ENCODE data around the gene PAPOLA. TPM values are rescaled to one million over a fixed set of nuclear protein-coding genes. Genes with fewer than 3 reads are reported as not detected.
A peak's percentile ranks its signal among the peaks of the same experiment; 100 is the strongest.

PAPOLA gene
- total and polyA plus RNA-seq, 2 of the 4 experiments (the other 2 are of a cell fraction): 73.8 to 128 TPM

DNA sequence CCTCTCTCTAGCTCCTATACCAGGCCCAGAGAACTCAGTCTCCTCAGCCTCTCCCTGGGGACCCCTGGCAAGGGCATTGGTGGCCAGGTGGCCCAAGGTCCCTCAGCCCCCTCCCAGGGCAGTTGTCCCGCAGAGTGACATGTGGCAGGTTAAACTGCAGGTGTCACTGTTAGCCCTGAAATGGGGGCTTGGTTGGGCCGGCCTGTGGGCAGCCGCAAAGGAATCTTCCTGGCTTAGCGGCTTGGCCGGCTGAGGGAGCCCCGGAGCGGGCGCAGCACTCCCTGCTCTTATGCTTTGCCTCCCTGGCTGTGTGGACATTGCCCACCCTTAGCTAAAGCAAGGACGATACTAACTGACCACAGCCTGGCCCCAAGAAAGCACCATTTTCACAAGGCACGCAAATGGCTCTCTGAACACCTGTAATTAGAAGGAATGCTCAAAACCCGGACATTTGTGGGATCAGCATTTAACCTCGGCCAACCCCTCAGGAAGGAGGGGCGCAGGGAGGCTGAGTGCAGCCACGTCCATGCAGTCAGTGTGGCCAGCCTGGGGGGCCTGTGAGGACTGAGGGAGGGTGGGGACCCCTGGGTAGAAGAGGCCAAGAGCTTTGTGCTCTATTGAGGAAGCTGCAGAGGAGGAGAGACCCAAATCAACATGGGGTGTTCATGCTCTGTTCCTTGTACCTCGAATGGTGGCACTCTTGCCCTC is 82.2 kb downstream of the PAPOLA start:
- Histone ChIP-seq H2AK5ac (ENCODE audit: low read depth, low read length) (no peak overlapping the region), H2AK9ac (replicated peaks; ENCODE audit: low read depth, low read length, poor library complexity) (no peak overlapping the region), H3K4ac (ENCODE audit: low read depth, low read length) (no peak overlapping the region), H3K23ac (ENCODE audit: low read depth, low read length) (no peak overlapping the region), H4K91ac (ENCODE audit: insufficient read depth, low read depth, low read length) (no peak overlapping the region), H3K14ac (replicated peaks; ENCODE audit: low read depth, low read length) (no peak overlapping the region), H3K4me2 (ENCODE audit: low read depth, low read length) (no peak overlapping the region), H3K9me1 (ENCODE audit: insufficient read depth, low read length) (peaks cover 2% of the 10 kb centered on the region; the same call in 1 of the 2 replicates), H3K79me1 (ENCODE audit: low read depth in 1 of 2, low read length in 2 of 2) (no peaks in the 10 kb centered on the region), H3K27ac (ENCODE audit: insufficient read depth, low read length) (no peak overlapping the region), H4K5ac (ENCODE audit: low read depth, low read length) (no peak overlapping the region), H3K4me1 (ENCODE audit: control insufficient read depth, insufficient read depth, low read length) (no peaks in the 10 kb centered on the region), H3K36me3 (ENCODE audit: control insufficient read depth, insufficient read depth, low read length) (no peaks in the 10 kb centered on the region), H2AFZ (replicated peaks; ENCODE audit: low read length, poor library complexity) (no peak overlapping the region), H4K20me1 (ENCODE audit: insufficient read depth, low read length) (no peaks in the 10 kb centered on the region), H2BK20ac (ENCODE audit: low read depth, low read length) (no peak overlapping the region), H2BK120ac (ENCODE audit: low read depth, low read length) (no peak overlapping the region), H3K4me3 (ENCODE audit: insufficient read depth, low read depth, low read length) (no peak overlapping the region), H3K56ac (ENCODE audit: extremely low read depth, insufficient read depth, low read length) (no peak overlapping the region), H3K27me3 (ENCODE audit: control insufficient read depth, insufficient read depth, low read length) (peaks cover 58% of the 10 kb centered on the region), H3K18ac (ENCODE audit: low read depth, low read length) (no peak overlapping the region), H4K8ac (ENCODE audit: low read depth in 2 of 2, low read length in 2 of 2) (no peak overlapping the region), H2BK15ac (ENCODE audit: low read depth, low read length) (no peak overlapping the region), H3K9ac (ENCODE audit: low read depth, low read length) (no peak overlapping the region), H2BK5ac (ENCODE audit: low read depth, low read length, poor library complexity, severe bottlenecking) (no peak overlapping the region), H3K9me3 (ENCODE audit: control insufficient read depth, insufficient read depth, low read length) (no peaks in the 10 kb centered on the region; the same call in none of the 2 replicates)
- ATAC-seq (ENCODE audit: low read depth) (peak; percentile 51), DNase-seq (no peak)
- intact Hi-C loops (cut with micrococcal nuclease) (no loop called here), dilution Hi-C loops (cut with HindIII; ENCODE audit: low sequenced_read_pairs, unreplicated experiment) (no loop called here), in situ Hi-C loops (cut with MboI; ENCODE audit: low sequenced_read_pairs) (loop anchor here (10.0 kb wide), 1 partner anchor 160 kb away; no protein-coding TSS in a partner anchor)
- ChIA-PET CTCF (no interaction called here), POLR2A (ENCODE audit: unreplicated experiment) (no interaction called here)
- TF ChIP-seq RFX5 (IDR thresholded peaks at IDR 0.05; ENCODE audit: low read depth, low read length) (no peak), ELK1 (IDR thresholded peaks at IDR 0.05; ENCODE audit: borderline replicate concordance, low read depth, low read length) (no peak), RAD21 (IDR thresholded peaks at IDR 0.05; ENCODE audit: low read length) (peak; percentile 41), USF2 (IDR thresholded peaks at IDR 0.05; ENCODE audit: low read depth, low read length) (no peak), SMC3 (IDR thresholded peaks at IDR 0.05; ENCODE audit: low read depth, low read length) (0 out of 2 replicates have a peak, but pooled peaks have one; percentile 21), MAFK (IDR thresholded peaks at IDR 0.05; ENCODE audit: low read depth, low read length) (no peak), FOS (IDR thresholded peaks at IDR 0.05; ENCODE audit: low read depth, low read length) (no peak)
- no TSS peak for BruUV-seq (replicated peaks)
- WGBS, 2 experiments (ENCODE audit: extremely low coverage in 2 of 2, insufficient read length in 1 of 2): 10% methylated on average over 2 of the region's 15 CpGs; no CpG with 5 or more reads in 1 of the 2 experiments

All from IMR-90 (cell line).